H9 (cell line): ENCODE measurements around the gene EDAR. TPM values are rescaled to one million over a fixed set of nuclear protein-coding genes. Genes with fewer than 3 reads are reported as not detected.

Experiments
- DNase-seq: peaks from one replicate; pipeline ENCODE4 v3.0.0-alpha.2; 2017
- H2AFZ ChIP-seq: one replicate; pipeline ENCODE4 v1.6.1; 2013; ENCODE audit warnings: mild to moderate bottlenecking, low read length, control low read depth, moderate library complexity
- H2AK5ac ChIP-seq: 2 replicates; pipeline ENCODE4 v1.6.1; 2013; ENCODE audit warnings: low read length, control low read depth, mixed read lengths; ENCODE audit not compliant: insufficient read length
- H2BK120ac ChIP-seq: one replicate; pipeline ENCODE4 v1.6.1; 2013; ENCODE audit warnings: low read depth, mild to moderate bottlenecking, low read length, control low read depth, inconsistent platforms; ENCODE audit not compliant: poor library complexity, severe bottlenecking
- H2BK12ac ChIP-seq: 2 replicates; pipeline ENCODE4 v1.6.1; 2013; ENCODE audit warnings: low read length, control low read depth, mixed read lengths, low read depth; ENCODE audit not compliant: insufficient read length
- H2BK15ac ChIP-seq: 2 replicates; pipeline ENCODE4 v1.6.1; 2013; ENCODE audit warnings: low read depth, low read length, control low read depth
- H2BK20ac ChIP-seq: one replicate; pipeline ENCODE4 v1.6.1; 2013; ENCODE audit warnings: low read depth, mild to moderate bottlenecking, low read length, control low read depth, inconsistent platforms; ENCODE audit not compliant: poor library complexity, severe bottlenecking
- H2BK5ac ChIP-seq: 2 replicates; pipeline ENCODE4 v1.6.1; 2013; ENCODE audit warnings: low read length, control low read depth, mixed read lengths; ENCODE audit not compliant: insufficient read length
- H3K14ac ChIP-seq: 2 replicates; pipeline ENCODE4 v1.6.1; 2013; ENCODE audit warnings: low read length, control low read depth; ENCODE audit not compliant: insufficient read depth
- H3K18ac ChIP-seq: 2 replicates; pipeline ENCODE4 v1.6.1; 2013; ENCODE audit warnings: low read depth, mild to moderate bottlenecking, mixed read lengths, low read length, control low read depth; ENCODE audit not compliant: insufficient read length
- H3K23ac ChIP-seq: 2 replicates; pipeline ENCODE4 v1.6.1; 2013; ENCODE audit warnings: low read length, control low read depth, mixed read lengths, low read depth; ENCODE audit not compliant: insufficient read length
- H3K23me2 ChIP-seq: 2 replicates; pipeline ENCODE4 v1.6.1; 2013; ENCODE audit warnings: low read depth, mild to moderate bottlenecking, mixed read lengths, low read length, control low read depth; ENCODE audit not compliant: insufficient read length, poor library complexity, severe bottlenecking
- H3K27ac ChIP-seq: 2 replicates; pipeline ENCODE4 v1.5.1; 2013; ENCODE audit warnings: low read length, control low read depth, mixed read lengths, low read depth; ENCODE audit not compliant: insufficient read length
- H3K27me3 ChIP-seq: 2 replicates; pipeline ENCODE4 v1.6.1; 2013; ENCODE audit warnings: low read length, control low read depth, inconsistent platforms; ENCODE audit not compliant: insufficient read depth
- H3K4ac ChIP-seq: 2 replicates; pipeline ENCODE4 v1.6.1; 2013; ENCODE audit warnings: low read depth, mild to moderate bottlenecking, control low read depth, inconsistent platforms, low read length, moderate library complexity
- H3K4me1 ChIP-seq: 2 replicates; pipeline ENCODE4 v1.6.1; 2013; ENCODE audit warnings: low read length, control low read depth, inconsistent platforms; ENCODE audit not compliant: insufficient read depth
- H3K4me2 ChIP-seq: 2 replicates; pipeline ENCODE4 v1.6.1; 2013; ENCODE audit warnings: low read length, control low read depth, mixed read lengths; ENCODE audit not compliant: insufficient read length, insufficient read depth
- H3K56ac ChIP-seq: 2 replicates; pipeline ENCODE4 v1.6.1; 2013; ENCODE audit warnings: low read depth, mild to moderate bottlenecking, mixed read lengths, low read length, control low read depth; ENCODE audit not compliant: insufficient read length
- H3K79me1 ChIP-seq: 2 replicates; pipeline ENCODE4 v1.6.1; 2013; ENCODE audit warnings: low read depth, mild to moderate bottlenecking, moderate library complexity, low read length, control low read depth, inconsistent platforms; ENCODE audit not compliant: insufficient read depth, poor library complexity, severe bottlenecking
- H3K79me2 ChIP-seq: 2 replicates; pipeline ENCODE4 v1.6.1; 2013; ENCODE audit warnings: low read length, control low read depth, inconsistent platforms; ENCODE audit not compliant: insufficient read depth
- H3K9ac ChIP-seq: 2 replicates; pipeline ENCODE4 v1.6.1; 2013; ENCODE audit warnings: low read length, control low read depth, mixed read lengths; ENCODE audit not compliant: insufficient read length; ENCODE audit errors: extremely low read depth
- H3K9me3 ChIP-seq: one replicate; pipeline ENCODE4 v1.6.1; 2013; ENCODE audit warnings: low read depth, low read length, inconsistent platforms; ENCODE audit not compliant: control insufficient read depth
- H3T11ph ChIP-seq: one replicate; pipeline ENCODE4 v1.6.1; 2013; ENCODE audit warnings: mild to moderate bottlenecking, low read length, control low read depth, inconsistent platforms
- H4K20me1 ChIP-seq: one replicate; pipeline ENCODE4 v1.6.1; 2013; ENCODE audit not compliant: control insufficient read depth, insufficient read length, insufficient read depth
- H4K5ac ChIP-seq: 2 replicates; pipeline ENCODE4 v1.6.1; 2013; ENCODE audit warnings: low read depth, mild to moderate bottlenecking, mixed read lengths, low read length, control low read depth; ENCODE audit not compliant: insufficient read length
- H4K8ac ChIP-seq: replicated peaks from 2 replicates; pipeline ENCODE4 v1.6.1; 2013; ENCODE audit warnings: low read length, control low read depth, mixed read lengths, low read depth; ENCODE audit not compliant: insufficient read length
- H4K91ac ChIP-seq: 2 replicates; pipeline ENCODE4 v1.6.1; 2013; ENCODE audit warnings: low read depth, mild to moderate bottlenecking, moderate library complexity, mixed read lengths, low read length, control low read depth; ENCODE audit not compliant: insufficient read length
- H3K27ac Mint-ChIP-seq, 3 experiments: 2 replicates in 2 of 3; 3 replicates in 1 of 3; pipeline ENCODE4 v1.8.0; 2020 to 2021; ENCODE audit warnings: mixed read lengths in 3 of 3, mild to moderate bottlenecking in 1 of 3, moderate library complexity in 1 of 3
- H3K27me3 Mint-ChIP-seq: 2 replicates; pipeline ENCODE4 v1.8.0; 2021; ENCODE audit warnings: low read depth, mild to moderate bottlenecking, moderate library complexity, mixed read lengths
- H3K36me3 Mint-ChIP-seq, 3 experiments: 2 replicates in 2 of 3; 3 replicates in 1 of 3; pipeline ENCODE4 v1.8.0; 2020 to 2021; ENCODE audit warnings: low read depth in 3 of 3, mixed read lengths in 3 of 3; ENCODE audit not compliant: insufficient read depth in 1 of 3
- H3K4me1 Mint-ChIP-seq, 2 experiments: 2 replicates each; pipeline ENCODE4 v1.8.0; 2020; ENCODE audit warnings: mixed read lengths in 2 of 2
- H3K4me3 Mint-ChIP-seq, 2 experiments: 2 replicates in 1 of 2; 3 replicates in 1 of 2; pipeline ENCODE4 v1.8.0; 2020 to 2021; ENCODE audit warnings: mild to moderate bottlenecking in 2 of 2, mixed read lengths in 2 of 2, moderate library complexity in 1 of 2
- H3K9me3 Mint-ChIP-seq, 2 experiments: 2 replicates in 1 of 2; 3 replicates in 1 of 2; pipeline ENCODE4 v1.8.0; 2020; ENCODE audit warnings: mild to moderate bottlenecking in 2 of 2, mixed read lengths in 2 of 2, moderate library complexity in 1 of 2
- CTCF ChIP-seq: fragments of 200-600 bp; sonication (generic); conservative IDR thresholded peaks from 3 replicates; pipeline ENCODE4 v1.8.0; 2021; ENCODE audit warnings: antibody characterized with exemption, mild to moderate bottlenecking
- WGBS: extraction: QIAGEN DNeasy Blood & Tissue Kit; methylation state at CpG from one replicate; pipeline ENCODE4 v1.1.7; 2013; ENCODE audit warnings: missing lambda C conversion rate, low lambda C conversion rate, mixed read lengths; ENCODE audit not compliant: insufficient read length; ENCODE audit errors: extremely low coverage; 5-methylcytosine and 5-hydroxymethylcytosine counted together
- total RNA-seq: library from RNA; stranded (reverse); gene quantifications from 2 replicates; pipeline ENCODE4 v1.2.1, GENCODE V29; 2021

The EDAR gene
- total RNA-seq, 1 experiment from 2014 or later = not detected

- H3K27me3 ChIP-seq = peaks cover 18% of the 10 kb centered on the region; the same call in 1 of the 2 replicates
- no peak overlapping the region for H2AK5ac ChIP-seq
- H3K4me1 ChIP-seq = peaks cover 6% of the 10 kb centered on the region; the same call in 1 of the 2 replicates
- H4K20me1 ChIP-seq = no peaks in the 10 kb centered on the region
- H3K27ac Mint-ChIP-seq = peak overlapping the region in 1 of 3 experiments; percentile 80; a peak in 1 of 7 replicates
- no peak overlapping the region for H2BK20ac ChIP-seq
- no peak overlapping the region for H3K56ac ChIP-seq
- no peak overlapping the region for H3K4me3 Mint-ChIP-seq
- no peaks in the 10 kb centered on the region for H3K79me1 ChIP-seq
- H2BK15ac ChIP-seq = no peak overlapping the region
- peaks cover 62% of the 10 kb centered on the region for H3K27me3 Mint-ChIP-seq
- no peak overlapping the region for H3K23ac ChIP-seq
- TF ChIP-seq CTCF = no peak
- H3K79me2 ChIP-seq = no peaks in the 10 kb centered on the region
- no peak overlapping the region for H2AFZ ChIP-seq
- no peak overlapping the region for H3K4me2 ChIP-seq
- no peak overlapping the region for H3K9ac ChIP-seq
- no peak overlapping the region for H2BK12ac ChIP-seq
- H3K9me3 ChIP-seq = no peaks in the 10 kb centered on the region
- no peak overlapping the region for H4K91ac ChIP-seq
- no peak for DNase-seq
- no peak overlapping the region for H2BK5ac ChIP-seq
- no peak overlapping the region for H2BK120ac ChIP-seq
- H3T11ph ChIP-seq = no peak overlapping the region
- no CpG with 5 or more reads among the region's 6 CpGs for WGBS
- no peak overlapping the region for H3K14ac ChIP-seq
- H3K27ac ChIP-seq = no peak overlapping the region
- peaks cover 7% of the 10 kb centered on the region for H3K23me2 ChIP-seq
- peaks cover 4 to 7% (median 5%) of the 10 kb centered on the region in 3 experiments; a peak in 3 of 7 replicates for H3K36me3 Mint-ChIP-seq
- H3K9me3 Mint-ChIP-seq = peaks cover 3 to 9% of the 10 kb centered on the region in 2 experiments; a peak in 4 of 5 replicates
- H3K4ac ChIP-seq = no peak overlapping the region
- no peak overlapping the region for H3K18ac ChIP-seq
- no peak overlapping the region for H4K8ac ChIP-seq
- peaks cover 22 to 29% of the 10 kb centered on the region in 2 experiments for H3K4me1 Mint-ChIP-seq
- no peak overlapping the region for H4K5ac ChIP-seq
These were observed 40.6 kb upstream of the EDAR start for GRCh38 chr2:109029490-109030201.
